GM23338 (cell line): ENCODE results near the gene H1-8. TPM values are rescaled to one million over a fixed set of nuclear protein-coding genes. Genes with fewer than 3 reads are reported as not detected.

ENCODE experiments used
- ATAC-seq: fragments of 200-7000 bp; cut with Tn5 transposase; 3 replicates; pipeline ENCODE4 v1.9.1; 2020
- DNase-seq: peaks from one replicate; pipeline ENCODE4 v3.0.0-alpha.2; 2015; ENCODE audit warnings: low spot score
- H2AFZ ChIP-seq: fragments of 200-600 bp; sonication (generic); 2 replicates; pipeline ENCODE4 v1.8.0; 2016; ENCODE audit warnings: antibody characterized with exemption, mild to moderate bottlenecking, moderate library complexity
- H3F3A ChIP-seq: fragments of 200-600 bp; sonication (generic); replicated peaks from 2 replicates; pipeline ENCODE4 v1.8.0; 2017; ENCODE audit warnings: antibody characterized with exemption, mixed run types, low read depth
- H3K27ac ChIP-seq: fragments of 200-600 bp; sonication (generic); 2 replicates; pipeline ENCODE4 v1.6.1; 2016; ENCODE audit warnings: low read depth
- H3K27me3 ChIP-seq: fragments of 200-600 bp; sonication (generic); 2 replicates; pipeline ENCODE4 v1.8.0; 2016; ENCODE audit warnings: mild to moderate bottlenecking, mixed run types, moderate library complexity; ENCODE audit not compliant: insufficient read depth
- H3K36me3 ChIP-seq: fragments of 200-600 bp; sonication (generic); 2 replicates; pipeline ENCODE4 v1.8.0; 2016; ENCODE audit warnings: mild to moderate bottlenecking; ENCODE audit not compliant: insufficient read depth
- H3K4me1 ChIP-seq: fragments of 200-600 bp; sonication (generic); 2 replicates; pipeline ENCODE4 v1.8.0; 2016; ENCODE audit warnings: mild to moderate bottlenecking, moderate library complexity; ENCODE audit not compliant: insufficient read depth
- H3K4me2 ChIP-seq: fragments of 200-600 bp; sonication (generic); 2 replicates; pipeline ENCODE4 v1.7.1; 2017; ENCODE audit warnings: mixed run types
- H3K4me3 ChIP-seq: fragments of 200-600 bp; sonication (generic); 2 replicates; pipeline ENCODE4 v1.6.1; 2016; ENCODE audit warnings: mixed run types
- H3K79me2 ChIP-seq: fragments of 200-600 bp; sonication (generic); replicated peaks from 2 replicates; pipeline ENCODE4 v1.8.0; 2017; ENCODE audit warnings: mild to moderate bottlenecking; ENCODE audit not compliant: insufficient read depth
- H3K9me2 ChIP-seq: fragments of 200-600 bp; sonication (generic); 2 replicates; pipeline ENCODE4 v1.8.0; 2017; ENCODE audit not compliant: insufficient read depth
- H4K20me1 ChIP-seq: fragments of 200-600 bp; sonication (generic); replicated peaks from 2 replicates; pipeline ENCODE4 v1.8.0; 2017; ENCODE audit warnings: mild to moderate bottlenecking; ENCODE audit not compliant: insufficient read depth
- H3K27ac Mint-ChIP-seq: 2 replicates; pipeline ENCODE4 v1.8.0; 2020; ENCODE audit warnings: inconsistent platforms, mild to moderate bottlenecking, moderate library complexity, mixed read lengths
- H3K27me3 Mint-ChIP-seq: 3 replicates; pipeline ENCODE4 v1.8.0; 2022; ENCODE audit warnings: low read depth, mild to moderate bottlenecking, moderate library complexity, mixed read lengths, inconsistent platforms; ENCODE audit not compliant: insufficient read depth, poor library complexity
- H3K36me3 Mint-ChIP-seq: 3 replicates; pipeline ENCODE4 v1.8.0; 2021; ENCODE audit warnings: low read depth, mild to moderate bottlenecking, inconsistent platforms, moderate library complexity, mixed read lengths
- H3K4me1 Mint-ChIP-seq: 3 replicates; pipeline ENCODE4 v1.8.0; 2020; ENCODE audit warnings: mild to moderate bottlenecking, inconsistent platforms, mixed read lengths
- H3K4me3 Mint-ChIP-seq: 3 replicates; pipeline ENCODE4 v1.8.0; 2021; ENCODE audit warnings: moderate library complexity, mild to moderate bottlenecking, inconsistent platforms, mixed read lengths
- H3K9me3 Mint-ChIP-seq: 3 replicates; pipeline ENCODE4 v1.8.0; 2020; ENCODE audit warnings: moderate library complexity, mild to moderate bottlenecking, inconsistent platforms, mixed read lengths
- CREB1 ChIP-seq: fragments of 250-450 bp; sonication (Bioruptor Pico); IDR thresholded peaks from 2 replicates; pipeline ENCODE4 v1.5.0; 2020; ENCODE audit warnings: low read depth, mild to moderate bottlenecking, moderate library complexity
- EZH2 ChIP-seq: fragments of 200-600 bp; sonication (generic); IDR thresholded peaks from one replicate; pipeline ENCODE4 v1.8.0; 2017; ENCODE audit warnings: antibody characterized with exemption, mild to moderate bottlenecking, low read depth; ENCODE audit not compliant: unreplicated experiment
- EZH2phosphoT487 ChIP-seq: fragments of 200-600 bp; sonication (generic); IDR thresholded peaks from one replicate; pipeline ENCODE4 v1.8.1; 2018; ENCODE audit warnings: antibody characterized with exemption; ENCODE audit not compliant: unreplicated experiment
- JUNB ChIP-seq: IDR thresholded peaks from one replicate; pipeline ENCODE4 v1.6.1; 2016; ENCODE audit warnings: antibody characterized with exemption; ENCODE audit not compliant: unreplicated experiment
- NANOG ChIP-seq: IDR thresholded peaks from 2 replicates; pipeline ENCODE4 v1.6.1; 2016; ENCODE audit warnings: antibody characterized with exemption, borderline replicate concordance
- POLR2AphosphoS5 ChIP-seq: IDR thresholded peaks from 2 replicates; pipeline ENCODE4 v1.6.1; 2016; ENCODE audit warnings: antibody characterized with exemption, low read depth
- STAT1 ChIP-seq: IDR thresholded peaks from one replicate; pipeline ENCODE4 v1.6.1; 2016; ENCODE audit warnings: antibody characterized with exemption; ENCODE audit not compliant: unreplicated experiment
- ZNF114 ChIP-seq: fragments of 250-450 bp; sonication (Bioruptor Pico); IDR thresholded peaks from 2 replicates; pipeline ENCODE4 v1.5.0; 2020; ENCODE audit warnings: mild to moderate bottlenecking, moderate library complexity
- ZNF331 ChIP-seq: fragments of 250-450 bp; sonication (Bioruptor Pico); IDR thresholded peaks from 2 replicates; pipeline ENCODE4 v1.5.0; 2020; ENCODE audit warnings: low read depth, mild to moderate bottlenecking, moderate library complexity
- polyA plus RNA-seq: library from polyadenylated mRNA; unstranded; fragments of >200 nt; fragmentation: Nextera tagmentation; extraction: Ambion mirVana; gene quantifications from 2 replicates; pipeline ENCODE4 v1.2.1, GENCODE V29; 2016
- total RNA-seq: library from RNA; depleted of rRNA; stranded (reverse); fragments of >200 nt; shearing (Covaris generic); gene quantifications from 2 replicates; pipeline ENCODE4 v1.2.3, GENCODE V29; 2014
- TF ChIP-seq, protein P1 (sequence below): IDR thresholded peaks from one replicate; pipeline ENCODE4 v1.6.1; 2018; ENCODE audit warnings: antibody characterized with exemption; ENCODE audit not compliant: unreplicated experiment
- TF ChIP-seq, protein P2 (sequence below): IDR thresholded peaks from 2 replicates; pipeline ENCODE4 v1.6.1; 2016; ENCODE audit warnings: antibody characterized with exemption
- TF ChIP-seq, protein P3 (sequence below): fragments of 250-450 bp; sonication (Bioruptor Pico); IDR thresholded peaks from 2 replicates; pipeline ENCODE4 v1.5.0; 2020; ENCODE audit warnings: mild to moderate bottlenecking, moderate library complexity
- TF ChIP-seq, protein P4 (sequence below), 2 experiments: fragments of 200-600 bp in 1 of 2; sonication (generic) in 1 of 2; conservative IDR thresholded peaks; 2 replicates each; pipeline versions ENCODE4 v1.5.1 to v1.6.1; 2016 to 2017; ENCODE audit warnings: antibody characterized with exemption in 2 of 2, low read depth in 2 of 2, mild to moderate bottlenecking in 2 of 2, moderate library complexity in 1 of 2

H1-8 gene
- total and polyA plus RNA-seq, 2 experiments from 2014 or later, result not detected

DNA sequence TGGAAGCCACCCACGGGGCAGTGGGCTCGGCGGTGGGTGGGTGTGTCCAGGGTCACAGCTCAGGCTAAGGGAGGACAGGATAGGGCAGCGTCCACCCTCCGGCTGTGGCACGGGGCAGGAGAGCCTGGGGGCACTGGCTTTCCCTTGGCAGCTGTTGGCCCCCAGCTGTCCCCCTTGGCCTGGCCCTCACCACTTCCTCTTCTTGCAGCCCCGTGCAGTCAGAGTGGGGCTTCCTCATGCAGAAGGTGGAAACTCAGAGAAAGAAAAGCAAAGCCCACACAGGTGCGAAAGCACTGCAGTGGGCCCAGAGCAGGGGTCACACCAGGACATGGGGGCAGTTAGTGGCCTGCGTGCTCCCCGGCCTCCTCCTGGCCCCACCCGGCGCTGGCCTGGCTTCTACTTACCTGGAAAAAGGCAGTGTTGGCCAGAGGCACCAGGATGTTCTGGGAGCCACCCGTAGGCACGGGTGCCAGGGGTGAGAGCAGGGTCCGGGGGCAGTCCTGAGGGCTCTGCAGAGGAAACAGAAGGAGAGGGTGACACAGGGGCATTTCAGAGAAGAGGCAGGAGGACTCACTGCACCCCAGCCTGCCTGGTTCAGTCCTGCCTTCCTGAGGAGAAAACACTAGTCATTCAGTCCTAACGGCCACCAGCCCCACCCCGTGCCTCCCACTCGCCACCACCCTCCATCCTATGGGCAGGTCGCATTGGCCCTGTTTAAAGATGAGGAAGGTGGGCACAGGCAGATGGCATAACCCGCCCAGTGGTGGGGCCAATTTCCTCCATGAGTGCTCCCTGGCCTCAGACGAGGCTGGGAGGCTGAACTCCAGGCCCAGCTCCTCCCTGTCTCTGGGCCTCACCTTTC lies 35.2 kb downstream of the H1-8 start:
- Histone ChIP-seq H3K4me3 (no peak overlapping the region), H3F3A (no peaks in the 10 kb centered on the region), H3K79me2 (no peaks in the 10 kb centered on the region), H4K20me1 (no peaks in the 10 kb centered on the region), H3K4me1 (no peaks in the 10 kb centered on the region), H3K4me2 (no peak overlapping the region), H3K27ac (no peak overlapping the region), H3K27me3 (no peaks in the 10 kb centered on the region), H2AFZ (no peak overlapping the region), H3K36me3 (no peaks in the 10 kb centered on the region), H3K9me2 (no peaks in the 10 kb centered on the region)
- peaks cover 5% of the 10 kb centered on the region for H3K27me3 Mint-ChIP-seq
- DNase-seq, result no peak
- H3K36me3 Mint-ChIP-seq, result no peaks in the 10 kb centered on the region; the same call in 2 of the 3 replicates
- no peak for ATAC-seq
- TF ChIP-seq CREB1 (CRISPR knock-in tag), result no peak
- no peak for TF ChIP-seq POLR2AphosphoS5
- TF ChIP-seq EZH2phosphoT487, result no peak
- TF ChIP-seq STAT1, result no peak
- TF ChIP-seq JUNB, result no peak
- TF ChIP-seq, protein P1, sequence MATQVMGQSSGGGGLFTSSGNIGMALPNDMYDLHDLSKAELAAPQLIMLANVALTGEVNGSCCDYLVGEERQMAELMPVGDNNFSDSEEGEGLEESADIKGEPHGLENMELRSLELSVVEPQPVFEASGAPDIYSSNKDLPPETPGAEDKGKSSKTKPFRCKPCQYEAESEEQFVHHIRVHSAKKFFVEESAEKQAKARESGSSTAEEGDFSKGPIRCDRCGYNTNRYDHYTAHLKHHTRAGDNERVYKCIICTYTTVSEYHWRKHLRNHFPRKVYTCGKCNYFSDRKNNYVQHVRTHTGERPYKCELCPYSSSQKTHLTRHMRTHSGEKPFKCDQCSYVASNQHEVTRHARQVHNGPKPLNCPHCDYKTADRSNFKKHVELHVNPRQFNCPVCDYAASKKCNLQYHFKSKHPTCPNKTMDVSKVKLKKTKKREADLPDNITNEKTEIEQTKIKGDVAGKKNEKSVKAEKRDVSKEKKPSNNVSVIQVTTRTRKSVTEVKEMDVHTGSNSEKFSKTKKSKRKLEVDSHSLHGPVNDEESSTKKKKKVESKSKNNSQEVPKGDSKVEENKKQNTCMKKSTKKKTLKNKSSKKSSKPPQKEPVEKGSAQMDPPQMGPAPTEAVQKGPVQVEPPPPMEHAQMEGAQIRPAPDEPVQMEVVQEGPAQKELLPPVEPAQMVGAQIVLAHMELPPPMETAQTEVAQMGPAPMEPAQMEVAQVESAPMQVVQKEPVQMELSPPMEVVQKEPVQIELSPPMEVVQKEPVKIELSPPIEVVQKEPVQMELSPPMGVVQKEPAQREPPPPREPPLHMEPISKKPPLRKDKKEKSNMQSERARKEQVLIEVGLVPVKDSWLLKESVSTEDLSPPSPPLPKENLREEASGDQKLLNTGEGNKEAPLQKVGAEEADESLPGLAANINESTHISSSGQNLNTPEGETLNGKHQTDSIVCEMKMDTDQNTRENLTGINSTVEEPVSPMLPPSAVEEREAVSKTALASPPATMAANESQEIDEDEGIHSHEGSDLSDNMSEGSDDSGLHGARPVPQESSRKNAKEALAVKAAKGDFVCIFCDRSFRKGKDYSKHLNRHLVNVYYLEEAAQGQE, result no peak
- no peak for TF ChIP-seq ZNF331
- TF ChIP-seq, protein P2, sequence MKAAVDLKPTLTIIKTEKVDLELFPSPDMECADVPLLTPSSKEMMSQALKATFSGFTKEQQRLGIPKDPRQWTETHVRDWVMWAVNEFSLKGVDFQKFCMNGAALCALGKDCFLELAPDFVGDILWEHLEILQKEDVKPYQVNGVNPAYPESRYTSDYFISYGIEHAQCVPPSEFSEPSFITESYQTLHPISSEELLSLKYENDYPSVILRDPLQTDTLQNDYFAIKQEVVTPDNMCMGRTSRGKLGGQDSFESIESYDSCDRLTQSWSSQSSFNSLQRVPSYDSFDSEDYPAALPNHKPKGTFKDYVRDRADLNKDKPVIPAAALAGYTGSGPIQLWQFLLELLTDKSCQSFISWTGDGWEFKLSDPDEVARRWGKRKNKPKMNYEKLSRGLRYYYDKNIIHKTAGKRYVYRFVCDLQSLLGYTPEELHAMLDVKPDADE, result no peak
- no peak for TF ChIP-seq EZH2
- no peak for TF ChIP-seq NANOG
- TF ChIP-seq, protein P3, sequence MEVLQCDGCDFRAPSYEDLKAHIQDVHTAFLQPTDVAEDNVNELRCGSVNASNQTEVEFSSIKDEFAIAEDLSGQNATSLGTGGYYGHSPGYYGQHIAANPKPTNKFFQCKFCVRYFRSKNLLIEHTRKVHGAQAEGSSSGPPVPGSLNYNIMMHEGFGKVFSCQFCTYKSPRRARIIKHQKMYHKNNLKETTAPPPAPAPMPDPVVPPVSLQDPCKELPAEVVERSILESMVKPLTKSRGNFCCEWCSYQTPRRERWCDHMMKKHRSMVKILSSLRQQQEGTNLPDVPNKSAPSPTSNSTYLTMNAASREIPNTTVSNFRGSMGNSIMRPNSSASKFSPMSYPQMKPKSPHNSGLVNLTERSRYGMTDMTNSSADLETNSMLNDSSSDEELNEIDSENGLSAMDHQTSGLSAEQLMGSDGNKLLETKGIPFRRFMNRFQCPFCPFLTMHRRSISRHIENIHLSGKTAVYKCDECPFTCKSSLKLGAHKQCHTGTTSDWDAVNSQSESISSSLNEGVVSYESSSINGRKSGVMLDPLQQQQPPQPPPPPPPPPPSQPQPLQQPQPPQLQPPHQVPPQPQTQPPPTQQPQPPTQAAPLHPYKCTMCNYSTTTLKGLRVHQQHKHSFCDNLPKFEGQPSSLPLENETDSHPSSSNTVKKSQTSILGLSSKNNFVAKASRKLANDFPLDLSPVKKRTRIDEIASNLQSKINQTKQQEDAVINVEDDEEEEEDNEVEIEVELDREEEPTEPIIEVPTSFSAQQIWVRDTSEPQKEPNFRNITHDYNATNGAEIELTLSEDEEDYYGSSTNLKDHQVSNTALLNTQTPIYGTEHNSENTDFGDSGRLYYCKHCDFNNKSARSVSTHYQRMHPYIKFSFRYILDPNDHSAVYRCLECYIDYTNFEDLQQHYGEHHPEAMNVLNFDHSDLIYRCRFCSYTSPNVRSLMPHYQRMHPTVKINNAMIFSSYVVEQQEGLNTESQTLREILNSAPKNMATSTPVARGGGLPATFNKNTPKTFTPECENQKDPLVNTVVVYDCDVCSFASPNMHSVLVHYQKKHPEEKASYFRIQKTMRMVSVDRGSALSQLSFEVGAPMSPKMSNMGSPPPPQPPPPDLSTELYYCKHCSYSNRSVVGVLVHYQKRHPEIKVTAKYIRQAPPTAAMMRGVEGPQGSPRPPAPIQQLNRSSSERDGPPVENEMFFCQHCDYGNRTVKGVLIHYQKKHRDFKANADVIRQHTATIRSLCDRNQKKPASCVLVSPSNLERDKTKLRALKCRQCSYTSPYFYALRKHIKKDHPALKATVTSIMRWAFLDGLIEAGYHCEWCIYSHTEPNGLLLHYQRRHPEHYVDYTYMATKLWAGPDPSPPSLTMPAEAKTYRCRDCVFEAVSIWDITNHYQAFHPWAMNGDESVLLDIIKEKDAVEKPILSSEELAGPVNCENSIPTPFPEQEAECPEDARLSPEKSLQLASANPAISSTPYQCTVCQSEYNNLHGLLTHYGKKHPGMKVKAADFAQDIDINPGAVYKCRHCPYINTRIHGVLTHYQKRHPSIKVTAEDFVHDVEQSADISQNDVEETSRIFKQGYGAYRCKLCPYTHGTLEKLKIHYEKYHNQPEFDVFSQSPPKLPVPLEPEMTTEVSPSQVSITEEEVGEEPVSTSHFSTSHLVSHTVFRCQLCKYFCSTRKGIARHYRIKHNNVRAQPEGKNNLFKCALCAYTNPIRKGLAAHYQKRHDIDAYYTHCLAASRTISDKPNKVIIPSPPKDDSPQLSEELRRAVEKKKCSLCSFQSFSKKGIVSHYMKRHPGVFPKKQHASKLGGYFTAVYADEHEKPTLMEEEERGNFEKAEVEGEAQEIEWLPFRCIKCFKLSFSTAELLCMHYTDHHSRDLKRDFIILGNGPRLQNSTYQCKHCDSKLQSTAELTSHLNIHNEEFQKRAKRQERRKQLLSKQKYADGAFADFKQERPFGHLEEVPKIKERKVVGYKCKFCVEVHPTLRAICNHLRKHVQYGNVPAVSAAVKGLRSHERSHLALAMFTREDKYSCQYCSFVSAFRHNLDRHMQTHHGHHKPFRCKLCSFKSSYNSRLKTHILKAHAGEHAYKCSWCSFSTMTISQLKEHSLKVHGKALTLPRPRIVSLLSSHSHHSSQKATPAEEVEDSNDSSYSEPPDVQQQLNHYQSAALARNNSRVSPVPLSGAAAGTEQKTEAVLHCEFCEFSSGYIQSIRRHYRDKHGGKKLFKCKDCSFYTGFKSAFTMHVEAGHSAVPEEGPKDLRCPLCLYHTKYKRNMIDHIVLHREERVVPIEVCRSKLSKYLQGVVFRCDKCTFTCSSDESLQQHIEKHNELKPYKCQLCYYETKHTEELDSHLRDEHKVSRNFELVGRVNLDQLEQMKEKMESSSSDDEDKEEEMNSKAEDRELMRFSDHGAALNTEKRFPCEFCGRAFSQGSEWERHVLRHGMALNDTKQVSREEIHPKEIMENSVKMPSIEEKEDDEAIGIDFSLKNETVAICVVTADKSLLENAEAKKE (CRISPR knock-in tag), result no peak
- no peak for TF ChIP-seq ZNF114 (CRISPR knock-in tag)
- TF ChIP-seq, protein P4, sequence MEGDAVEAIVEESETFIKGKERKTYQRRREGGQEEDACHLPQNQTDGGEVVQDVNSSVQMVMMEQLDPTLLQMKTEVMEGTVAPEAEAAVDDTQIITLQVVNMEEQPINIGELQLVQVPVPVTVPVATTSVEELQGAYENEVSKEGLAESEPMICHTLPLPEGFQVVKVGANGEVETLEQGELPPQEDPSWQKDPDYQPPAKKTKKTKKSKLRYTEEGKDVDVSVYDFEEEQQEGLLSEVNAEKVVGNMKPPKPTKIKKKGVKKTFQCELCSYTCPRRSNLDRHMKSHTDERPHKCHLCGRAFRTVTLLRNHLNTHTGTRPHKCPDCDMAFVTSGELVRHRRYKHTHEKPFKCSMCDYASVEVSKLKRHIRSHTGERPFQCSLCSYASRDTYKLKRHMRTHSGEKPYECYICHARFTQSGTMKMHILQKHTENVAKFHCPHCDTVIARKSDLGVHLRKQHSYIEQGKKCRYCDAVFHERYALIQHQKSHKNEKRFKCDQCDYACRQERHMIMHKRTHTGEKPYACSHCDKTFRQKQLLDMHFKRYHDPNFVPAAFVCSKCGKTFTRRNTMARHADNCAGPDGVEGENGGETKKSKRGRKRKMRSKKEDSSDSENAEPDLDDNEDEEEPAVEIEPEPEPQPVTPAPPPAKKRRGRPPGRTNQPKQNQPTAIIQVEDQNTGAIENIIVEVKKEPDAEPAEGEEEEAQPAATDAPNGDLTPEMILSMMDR (conservative IDR thresholded peaks at IDR 0.05; ENCODE audit: low read depth in 2 of 2), result no peak
- no peaks in the 10 kb centered on the region; the same call in 2 of the 3 replicates for H3K9me3 Mint-ChIP-seq
- peaks cover 10% of the 10 kb centered on the region for H3K4me1 Mint-ChIP-seq
- no peak overlapping the region for H3K27ac Mint-ChIP-seq
- no peak overlapping the region for H3K4me3 Mint-ChIP-seq
